K562 (cell line): ENCODE measurements around the gene TRIM64C. TPM values are rescaled to one million over a fixed set of nuclear protein-coding genes. Genes with fewer than 3 reads are reported as not detected.
"Not testable (repeated sequence)": the region's sequence is repeated elsewhere in the genome, so short reads cannot be mapped to it uniquely, and the experiment has no call there.

Source experiments
- ATAC-seq: fragments of 200-7000 bp; cut with Tn5 transposase; 3 replicates; pipeline ENCODE4 v1.9.1; 2020; ENCODE audit warnings: moderate library complexity
- BruUV-seq: library from RNA; stranded (reverse); fragments of 400-500 nt; replicated peaks from 2 replicates; lab custom pipeline; 2021; lab: Mats Ljungman, UMichigan
- CTCF ChIA-PET: fragments of 300-600 bp; formaldehyde crosslinking; extraction: SDS; loops from one replicate; lab custom pipeline; 2021; ENCODE audit warnings: low intra/inter-chr PET ratio; lab: Yijun Ruan, JAX
- POLR2A ChIA-PET: fragments of 300-600, 350-650 bp; sonication (Branson Sonifier 250); formaldehyde crosslinking; extraction: SDS; loops from one replicate; lab custom pipeline; 2021; ENCODE audit warnings: antibody characterized with exemption, inconsistent platforms; lab: Yijun Ruan, JAX
- DNase-seq, 4 experiments: peaks; one replicate each; pipeline versions ENCODE4 v3.0.0 to v3.0.0-alpha.2; 2011 to 2018; ENCODE audit warnings: low spot score in 3 of 4, mixed read lengths in 3 of 4; ENCODE audit errors: extremely low read depth in 1 of 4
- FAIRE-seq: peaks from 2 replicates; lab custom pipeline; 2011; peaks lifted over from hg19 to GRCh38; lab: Jason Lieb, UNC
- H2AFZ ChIP-seq: 2 replicates; pipeline ENCODE4 v1.6.0; 2011; ENCODE audit warnings: low read depth, low read length, control low read depth, inconsistent platforms
- H3K27ac ChIP-seq: fragments of 200-600 bp; 3 replicates; pipeline ENCODE4 v1.8.0; 2011; ENCODE audit warnings: low read depth, mild to moderate bottlenecking, control low read depth, inconsistent platforms, low read length, moderate library complexity, mixed read lengths; ENCODE audit errors: extremely low read depth
- H3K27me3 ChIP-seq, 2 experiments: fragments of 300-600 bp in 1 of 2; 2 replicates in 1 of 2; 3 replicates in 1 of 2; pipeline versions ENCODE4 v1.6.0 to v1.8.0; 2011; ENCODE audit warnings: inconsistent platforms in 2 of 2, low read length in 2 of 2, mild to moderate bottlenecking in 1 of 2, mixed read lengths in 1 of 2, moderate library complexity in 1 of 2; ENCODE audit not compliant: control insufficient read depth in 2 of 2, insufficient read depth in 2 of 2
- H3K36me3 ChIP-seq: fragments of 300-600 bp; 3 replicates; pipeline ENCODE4 v1.8.0; 2011; ENCODE audit warnings: mild to moderate bottlenecking, low read length, inconsistent platforms; ENCODE audit not compliant: control insufficient read depth, insufficient read depth
- H3K4me1 ChIP-seq, 2 experiments: fragments of 200-600 bp in 1 of 2; replicated peaks in 1 of 2; 2 replicates in 1 of 2; 3 replicates in 1 of 2; pipeline versions ENCODE4 v1.5.1 to v1.8.0; 2011; ENCODE audit warnings: inconsistent platforms in 2 of 2, low read length in 2 of 2, mild to moderate bottlenecking in 1 of 2, mixed read lengths in 1 of 2, moderate library complexity in 1 of 2; ENCODE audit not compliant: control insufficient read depth in 2 of 2, insufficient read depth in 2 of 2
- H3K4me2 ChIP-seq: 2 replicates; pipeline ENCODE4 v1.6.1; 2011; ENCODE audit warnings: low read length, control low read depth, inconsistent platforms, mixed read lengths; ENCODE audit not compliant: insufficient read depth
- H3K4me3 ChIP-seq: fragments of 200-600 bp; sonication (generic), shearing (Covaris generic); 2 replicates; pipeline ENCODE4 v1.5.1; 2016; ENCODE audit warnings: control low read depth, inconsistent platforms
- H3K79me2 ChIP-seq: fragments of 200-600 bp; 3 replicates; pipeline ENCODE4 v1.8.0; 2011; ENCODE audit warnings: low read length, inconsistent platforms; ENCODE audit not compliant: control insufficient read depth, insufficient read depth
- H3K9ac ChIP-seq, 2 experiments: 2 replicates each; pipeline versions ENCODE4 v1.6.0 to v1.6.1; 2011; ENCODE audit warnings: low read depth in 2 of 2, low read length in 2 of 2, control low read depth in 1 of 2, inconsistent platforms in 1 of 2, mild to moderate bottlenecking in 1 of 2, mixed read lengths in 1 of 2; ENCODE audit not compliant: insufficient read depth in 1 of 2
- H3K9me1 ChIP-seq: one replicate; pipeline ENCODE4 v1.6.0; 2011; ENCODE audit warnings: inconsistent platforms, mild to moderate bottlenecking, low read length, moderate library complexity; ENCODE audit not compliant: control insufficient read depth, insufficient read depth
- H3K9me3 ChIP-seq: replicated peaks from 2 replicates; pipeline ENCODE4 v1.5.1; 2011; ENCODE audit warnings: low read depth, low read length, inconsistent platforms; ENCODE audit not compliant: control insufficient read depth, insufficient read depth
- H4K20me1 ChIP-seq: replicated peaks from 2 replicates; pipeline ENCODE4 v1.6.1; 2011; ENCODE audit warnings: low read length, inconsistent platforms, mixed read lengths; ENCODE audit not compliant: control insufficient read depth, insufficient read depth
- REST ChIP-seq, 2 experiments: fragments of 450-650 bp; formaldehyde crosslinking in 1 of 2; IDR thresholded peaks; 2 replicates each; pipeline versions ENCODE4 v1.4.0 to v1.6.1; 2014 to 2020; ENCODE audit warnings: mild to moderate bottlenecking in 2 of 2, borderline replicate concordance in 1 of 2, low read depth in 1 of 2
- WGBS: fragments of 100-300 bp; shearing (Covaris generic); methylation state at CpG from one replicate; pipeline ENCODE4 v1.1.6; 2016; ENCODE audit warnings: low coverage, mixed read lengths; ENCODE audit not compliant: insufficient coverage; ENCODE audit errors: missing lambda C conversion rate; 5-methylcytosine and 5-hydroxymethylcytosine counted together
- in situ Hi-C: fragments of 300-500 bp; cut with MboI; formaldehyde crosslinking; loops from 4 replicates; pipeline ENCODE4 v1.15.0; 2018; ENCODE audit warnings: inconsistent platforms, mixed read lengths
- intact Hi-C: fragments of 100-400 bp; cut with micrococcal nuclease; formaldehyde crosslinking; loops from 2 replicates; pipeline ENCODE4 v1.14.2; 2022
- polyA plus RNA-seq, 8 experiments: library from polyadenylated mRNA; depleted of rRNA in 4 of 8; stranded (reverse) in 5 of 8; unstranded in 3 of 8; fragments of >200 nt; fragmentation: Nextera tagmentation in 2 of 8; fragmentation: Illumina TruSeq in 1 of 8; extraction: Ambion mirVana in 2 of 8; extraction: Trizol in 1 of 8; gene quantifications; 2 replicates each; pipeline versions ENCODE4 v1.2.1 to v1.2.3, GENCODE V29; 2011 to 2014; ENCODE audit warnings: inconsistent platforms in 1 of 8, missing spikeins in 1 of 8
- total RNA-seq, 7 experiments: library from RNA; depleted of rRNA in 6 of 7; stranded (reverse); fragments of >200 nt in 6 of 7; fragmentation: Illumina TruSeq in 2 of 7; extraction: Trizol in 2 of 7; gene quantifications; 2 replicates each; pipeline versions ENCODE4 v1.2.1 to v1.2.3, GENCODE V29; 2011 to 2021; ENCODE audit warnings: low replicate concordance in 1 of 7

The TRIM64C gene
- total and polyA plus RNA-seq, 9 of the 15 experiments (the other 6 are each of a cell fraction or from before 2014, with no cell fraction given), result not detected

- POLR2A ChIA-PET, H3K4me3 ChIP-seq, H3K27ac ChIP-seq, H2AFZ ChIP-seq, H3K9me3 ChIP-seq, H3K27me3 ChIP-seq, H4K20me1 ChIP-seq, BruUV-seq, H3K4me2 ChIP-seq, intact Hi-C loops, DNase-seq, in situ Hi-C loops, CTCF ChIA-PET, H3K79me2 ChIP-seq, ATAC-seq, H3K36me3 ChIP-seq, FAIRE-seq, H3K9me1 ChIP-seq, H3K9ac ChIP-seq, H3K4me1 ChIP-seq: not testable (repeated sequence)
- 4% methylated on average over 14 of the region's 38 CpGs for WGBS
Observed at GRCh38 chr11:49049821-49050220, 9.1 kb downstream of the TRIM64C start.

- H2AFZ ChIP-seq; H3K9me3 ChIP-seq; POLR2A ChIA-PET; BruUV-seq; H3K4me3 ChIP-seq; H3K4me2 ChIP-seq; H4K20me1 ChIP-seq; H3K9me1 ChIP-seq; ATAC-seq; H3K36me3 ChIP-seq; in situ Hi-C loops; FAIRE-seq; intact Hi-C loops; H3K27ac ChIP-seq; H3K4me1 ChIP-seq; H3K27me3 ChIP-seq; H3K79me2 ChIP-seq; CTCF ChIA-PET; H3K9ac ChIP-seq; TF ChIP-seq REST (CRISPR knock-in tag; IDR thresholded peaks at IDR 0.05; ENCODE audit: low read depth): not testable (repeated sequence)
- TF ChIP-seq REST (IDR thresholded peaks at IDR 0.05; ENCODE audit: borderline replicate concordance), result peak; percentile 23; the same call in 1 of the 2 replicates
- 3% methylated on average over 9 of the region's 28 CpGs for WGBS
- DNase-seq, result peak in 1 of 4 experiments; percentile 1
Observed at GRCh38 chr11:49048229-49048628, 10.7 kb downstream of the TRIM64C start.
